Testis (tissue), 2 donors: ENCODE measurements around the gene SRRM2.
"Not testable (repeated sequence)": the region's sequence is repeated elsewhere in the genome, so short reads cannot be mapped to it uniquely, and the experiment has no call there.

Experiments used
- POLR2A ChIP-seq: fragments of 450-650 bp; IDR thresholded peaks from one replicate; pipeline ENCODE4 v1.6.1; 2017; ENCODE audit warnings: antibody characterized with exemption, mild to moderate bottlenecking, moderate library complexity
- TF ChIP-seq, protein P1 (sequence below), 3 experiments: fragments of 450-650 bp in 2 of 3; fragments of 200-600 bp in 1 of 3; sonication (generic) in 1 of 3; IDR thresholded peaks; one replicate each; pipeline ENCODE4 v1.5.1; 2016 to 2019; ENCODE audit warnings: antibody characterized with exemption in 3 of 3, mild to moderate bottlenecking in 2 of 3, moderate library complexity in 1 of 3

GRCh38 chr16:2721634-2722173 is 30.7 kb upstream of the SRRM2 start:
- TF ChIP-seq, protein P1, sequence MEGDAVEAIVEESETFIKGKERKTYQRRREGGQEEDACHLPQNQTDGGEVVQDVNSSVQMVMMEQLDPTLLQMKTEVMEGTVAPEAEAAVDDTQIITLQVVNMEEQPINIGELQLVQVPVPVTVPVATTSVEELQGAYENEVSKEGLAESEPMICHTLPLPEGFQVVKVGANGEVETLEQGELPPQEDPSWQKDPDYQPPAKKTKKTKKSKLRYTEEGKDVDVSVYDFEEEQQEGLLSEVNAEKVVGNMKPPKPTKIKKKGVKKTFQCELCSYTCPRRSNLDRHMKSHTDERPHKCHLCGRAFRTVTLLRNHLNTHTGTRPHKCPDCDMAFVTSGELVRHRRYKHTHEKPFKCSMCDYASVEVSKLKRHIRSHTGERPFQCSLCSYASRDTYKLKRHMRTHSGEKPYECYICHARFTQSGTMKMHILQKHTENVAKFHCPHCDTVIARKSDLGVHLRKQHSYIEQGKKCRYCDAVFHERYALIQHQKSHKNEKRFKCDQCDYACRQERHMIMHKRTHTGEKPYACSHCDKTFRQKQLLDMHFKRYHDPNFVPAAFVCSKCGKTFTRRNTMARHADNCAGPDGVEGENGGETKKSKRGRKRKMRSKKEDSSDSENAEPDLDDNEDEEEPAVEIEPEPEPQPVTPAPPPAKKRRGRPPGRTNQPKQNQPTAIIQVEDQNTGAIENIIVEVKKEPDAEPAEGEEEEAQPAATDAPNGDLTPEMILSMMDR (IDR thresholded peaks at IDR 0.05), result not testable (repeated sequence)
- TF ChIP-seq POLR2A, result not testable (repeated sequence)
